ENCODE results near the gene RPP14.
A peak's percentile ranks its signal among the peaks of the same experiment; 100 is the strongest.

RPP14 gene

GRCh38 chr3:58332575-58333188 lies 26.6 kb downstream of the RPP14 start, which contains the start of gene PXK:
Gene PXK (plus strand): TSS chr3:58332892. CDS start chr3:58332989, 97 bp downstream.
- Histone ChIP-seq H3K4me2 (ENCODE audit: low read depth, low read length) (peak within 1 kb of the TSS; percentile 99), H3K4me1 (ENCODE audit: low read length) (peaks cover 6% of the 10 kb centered on the region; the same call in 1 of the 2 replicates), H3K9me3 (replicated peaks; ENCODE audit: insufficient read depth, low read length) (no peaks in the 10 kb centered on the region), H3K9ac (ENCODE audit: low read length) (peak within 1 kb of the TSS; percentile 58), H3F3A (ENCODE audit: insufficient read depth, low read length) (no peaks in the 10 kb centered on the region), H3K27me3 (replicated peaks; ENCODE audit: insufficient read depth, low read length) (no peaks in the 10 kb centered on the region), H3K4me3 (ENCODE audit: low read length) (peak within 1 kb of the TSS; percentile 89), H3K36me3 (replicated peaks; ENCODE audit: insufficient read depth, low read length) (no peaks in the 10 kb centered on the region), H3K79me2 (ENCODE audit: low read length) (peaks cover 19% of the 10 kb centered on the region), H3K9me2 (replicated peaks; ENCODE audit: insufficient read depth, low read length) (no peaks in the 10 kb centered on the region), H2AFZ (ENCODE audit: low read length) (peak within 1 kb of the TSS; percentile 99), H4K20me1 (ENCODE audit: insufficient read depth, low read length) (no peaks in the 10 kb centered on the region), H3K27ac (ENCODE audit: low read length) (no peak within 1 kb of the TSS)
- TF ChIP-seq EZH2phosphoT487 (IDR thresholded peaks at IDR 0.05; ENCODE audit: low read length) = no peak
- TF ChIP-seq CTCF (IDR thresholded peaks at IDR 0.05; ENCODE audit: low read length) = peak; percentile 25
- peak; percentile 78 for DNase-seq

GRCh38 chr3:58333206-58334012 lies 27.4 kb downstream of the RPP14 start:
- no peak for TF ChIP-seq EZH2phosphoT487 (IDR thresholded peaks at IDR 0.05; ENCODE audit: low read length)
- TF ChIP-seq CTCF (IDR thresholded peaks at IDR 0.05; ENCODE audit: low read length) = peak; percentile 24; the same call in 1 of the 2 replicates
- no peaks in the 10 kb centered on the region for H3K27me3 ChIP-seq (replicated peaks; ENCODE audit: insufficient read depth, low read length)
- no peak overlapping the region for H3K27ac ChIP-seq (ENCODE audit: low read length)
- no peaks in the 10 kb centered on the region for H4K20me1 ChIP-seq (ENCODE audit: insufficient read depth, low read length)
- DNase-seq = peak; percentile 46
- peaks cover 6% of the 10 kb centered on the region; the same call in 1 of the 2 replicates for H3K4me1 ChIP-seq (ENCODE audit: low read length)
- H3K4me2 ChIP-seq (ENCODE audit: low read depth, low read length) = peak overlapping the region; percentile 94
- no peaks in the 10 kb centered on the region for H3K9me3 ChIP-seq (replicated peaks; ENCODE audit: insufficient read depth, low read length)
- H3K36me3 ChIP-seq (replicated peaks; ENCODE audit: insufficient read depth, low read length) = no peaks in the 10 kb centered on the region
- H3K9ac ChIP-seq (ENCODE audit: low read length) = peak overlapping the region; percentile 58; the same call in 1 of the 2 replicates
- H2AFZ ChIP-seq (ENCODE audit: low read length) = peak overlapping the region; percentile 93
- no peaks in the 10 kb centered on the region for H3F3A ChIP-seq (ENCODE audit: insufficient read depth, low read length)
- H3K9me2 ChIP-seq (replicated peaks; ENCODE audit: insufficient read depth, low read length) = no peaks in the 10 kb centered on the region
- H3K4me3 ChIP-seq (ENCODE audit: low read length) = peak overlapping the region; percentile 89
- peaks cover 19% of the 10 kb centered on the region for H3K79me2 ChIP-seq (ENCODE audit: low read length)

GRCh38 chr3:58334013-58334321 lies 27.9 kb downstream of the RPP14 start:
- Histone ChIP-seq H3K9me2 (replicated peaks; ENCODE audit: insufficient read depth, low read length) (no peaks in the 10 kb centered on the region), H4K20me1 (ENCODE audit: insufficient read depth, low read length) (no peaks in the 10 kb centered on the region), H3K36me3 (replicated peaks; ENCODE audit: insufficient read depth, low read length) (no peaks in the 10 kb centered on the region), H3K4me3 (ENCODE audit: low read length) (peak overlapping the region; percentile 89), H3K9me3 (replicated peaks; ENCODE audit: insufficient read depth, low read length) (no peaks in the 10 kb centered on the region), H3K9ac (ENCODE audit: low read length) (peak overlapping the region; percentile 58; the same call in 1 of the 2 replicates), H3K4me2 (ENCODE audit: low read depth, low read length) (peak overlapping the region; percentile 94), H3F3A (ENCODE audit: insufficient read depth, low read length) (no peaks in the 10 kb centered on the region), H3K79me2 (ENCODE audit: low read length) (peaks cover 19% of the 10 kb centered on the region), H2AFZ (ENCODE audit: low read length) (0 out of 2 replicates have a peak overlapping the region, but pooled peaks have one; percentile 93), H3K4me1 (ENCODE audit: low read length) (peaks cover 6% of the 10 kb centered on the region; the same call in 1 of the 2 replicates), H3K27me3 (replicated peaks; ENCODE audit: insufficient read depth, low read length) (no peaks in the 10 kb centered on the region), H3K27ac (ENCODE audit: low read length) (no peak overlapping the region)
- TF ChIP-seq CTCF (IDR thresholded peaks at IDR 0.05; ENCODE audit: low read length) = no peak
- no peak for TF ChIP-seq EZH2 (optimal IDR thresholded peaks at IDR 0.05; ENCODE audit: low read depth, low read length)
- no peak for TF ChIP-seq EZH2phosphoT487 (IDR thresholded peaks at IDR 0.05; ENCODE audit: low read length)
- no peak for DNase-seq
